ENCODE data around the gene RMND1.
A peak's percentile ranks its signal among the peaks of the same experiment; 100 is the strongest.

The RMND1 gene

DNA sequence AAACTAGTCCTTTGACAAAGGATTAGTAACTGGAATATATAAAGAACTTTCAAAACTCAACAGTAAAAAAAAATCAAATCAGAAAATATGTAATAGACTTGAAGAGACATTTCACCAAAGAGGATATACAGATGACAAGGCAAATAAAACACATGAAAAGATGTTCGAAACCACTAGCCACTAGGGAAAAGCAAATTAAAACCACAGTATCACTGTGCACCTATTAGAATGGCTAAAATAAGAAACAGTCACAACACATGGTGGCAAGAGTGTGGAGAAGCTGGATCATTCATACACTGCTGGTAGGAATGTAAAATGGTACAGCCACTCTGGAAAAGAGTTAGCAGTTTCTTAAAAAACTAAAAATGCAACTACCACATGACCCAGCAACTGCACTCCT is 75.5 kb downstream of the RMND1 start:
- no peak for TF ChIP-seq CTCF (conservative IDR thresholded peaks at IDR 0.05; ENCODE audit: control insufficient read depth, insufficient read depth, low read depth, low read length)
- H3K4me3 ChIP-seq (ENCODE audit: control insufficient read depth, low read depth, low read length) = no peak overlapping the region
- DNase-seq (ENCODE audit: low read depth) = peak; percentile 17

GRCh38 chr6:151375833-151376232 is 76.1 kb downstream of the RMND1 start:
- TF ChIP-seq CTCF (conservative IDR thresholded peaks at IDR 0.05; ENCODE audit: control insufficient read depth, insufficient read depth, low read depth, low read length) = no peak
- no peak for DNase-seq (ENCODE audit: low read depth)
- H3K4me3 ChIP-seq (ENCODE audit: control insufficient read depth, low read depth, low read length) = no peak overlapping the region

GRCh38 chr6:151374036-151374683 is 77.8 kb downstream of the RMND1 start:
- DNase-seq (ENCODE audit: low read depth) = no peak
- TF ChIP-seq CTCF (conservative IDR thresholded peaks at IDR 0.05; ENCODE audit: control insufficient read depth, insufficient read depth, low read depth, low read length) = no peak
- no peak overlapping the region for H3K4me3 ChIP-seq (ENCODE audit: control insufficient read depth, low read depth, low read length)

GRCh38 chr6:151372164-151372563 is 79.8 kb downstream of the RMND1 start:
- no peak overlapping the region for H3K4me3 ChIP-seq (ENCODE audit: control insufficient read depth, low read depth, low read length)
- DNase-seq (ENCODE audit: low read depth) = no peak
- no peak for TF ChIP-seq CTCF (conservative IDR thresholded peaks at IDR 0.05; ENCODE audit: control insufficient read depth, insufficient read depth, low read depth, low read length)

DNA sequence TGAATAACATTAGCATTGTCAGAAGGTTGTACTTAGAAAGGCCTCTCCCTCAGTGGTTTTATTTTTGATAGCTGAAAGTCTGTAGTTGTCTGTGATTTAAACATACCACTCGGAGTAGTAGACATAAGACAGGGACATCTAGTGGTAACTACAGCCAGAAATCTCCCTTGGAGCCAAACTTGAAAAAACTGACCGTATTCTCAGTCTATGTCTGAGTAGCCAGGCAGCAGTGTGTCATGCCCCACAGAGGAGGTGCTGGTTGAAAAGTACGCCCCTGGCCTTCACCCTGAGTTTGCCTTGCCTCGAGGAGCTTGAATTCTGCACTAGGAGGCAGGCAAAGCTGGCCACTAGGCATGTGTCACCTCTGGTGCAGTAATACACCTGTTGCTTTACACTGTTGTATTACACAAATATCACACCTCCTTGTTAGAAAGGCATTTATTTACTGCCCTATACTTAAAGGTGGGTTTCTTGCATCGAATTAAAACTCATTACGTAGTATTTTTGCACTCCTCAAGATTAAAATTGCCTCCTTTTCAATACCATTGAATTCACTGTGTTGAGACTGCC is 81.3 kb downstream of the RMND1 start:
- peak; percentile 24 for TF ChIP-seq CTCF (conservative IDR thresholded peaks at IDR 0.05; ENCODE audit: control insufficient read depth, insufficient read depth, low read depth, low read length)
- peak; percentile 47 for DNase-seq (ENCODE audit: low read depth)
- no peak overlapping the region for H3K4me3 ChIP-seq (ENCODE audit: control insufficient read depth, low read depth, low read length)

- no peak for TF ChIP-seq CTCF (conservative IDR thresholded peaks at IDR 0.05; ENCODE audit: control insufficient read depth, insufficient read depth, low read depth, low read length)
- no peak for DNase-seq (ENCODE audit: low read depth)
- no peak overlapping the region for H3K4me3 ChIP-seq (ENCODE audit: control insufficient read depth, low read depth, low read length)
These were observed 86.7 kb downstream of the RMND1 start for GRCh38 chr6:151365233-151365632.
